GM21576 (cell line): Measurements from ENCODE around the gene SLC15A3.
A peak's percentile ranks its signal among the peaks of the same experiment; 100 is the strongest.

Experiments
- ATAC-seq: cut with Tn5 transposase; IDR thresholded peaks from one replicate; pipeline ENCODE4 v1.9.1; 2021; ENCODE audit warnings: mild to moderate bottlenecking, moderate library complexity; ENCODE audit not compliant: unreplicated experiment

Gene SLC15A3

DNA sequence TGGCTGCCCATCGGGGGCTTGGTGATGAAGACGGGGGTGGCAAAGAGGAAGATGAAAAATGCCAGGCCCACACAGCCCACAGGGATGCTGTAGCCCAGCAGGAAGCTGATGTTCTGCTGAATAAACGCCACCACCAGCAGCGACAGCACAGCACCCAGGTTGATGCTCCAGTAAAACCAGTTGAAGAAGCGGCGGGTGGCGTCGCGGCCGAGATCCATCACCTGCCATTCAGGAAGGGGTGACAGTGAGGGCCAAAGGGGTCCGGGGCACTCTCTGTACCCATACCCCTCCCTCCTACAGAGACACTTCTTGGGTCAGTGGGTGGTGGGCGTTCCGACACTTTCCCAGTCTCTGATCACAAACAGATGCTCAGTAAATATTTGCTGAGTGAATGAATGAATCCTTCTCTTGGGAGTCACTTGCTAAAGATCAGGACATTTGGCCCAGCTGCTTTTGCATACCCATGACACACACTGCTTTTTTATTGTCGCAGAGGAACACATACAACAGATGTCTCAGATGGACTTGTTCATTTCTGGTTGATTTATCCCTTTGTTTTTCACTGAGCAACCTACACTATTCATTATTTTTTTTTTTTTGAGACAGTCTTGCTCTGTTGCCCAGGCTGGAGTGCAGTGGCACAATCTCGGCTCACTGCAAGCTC, 5.2 kb downstream of the SLC15A3 start:
- no peak for ATAC-seq

DNA sequence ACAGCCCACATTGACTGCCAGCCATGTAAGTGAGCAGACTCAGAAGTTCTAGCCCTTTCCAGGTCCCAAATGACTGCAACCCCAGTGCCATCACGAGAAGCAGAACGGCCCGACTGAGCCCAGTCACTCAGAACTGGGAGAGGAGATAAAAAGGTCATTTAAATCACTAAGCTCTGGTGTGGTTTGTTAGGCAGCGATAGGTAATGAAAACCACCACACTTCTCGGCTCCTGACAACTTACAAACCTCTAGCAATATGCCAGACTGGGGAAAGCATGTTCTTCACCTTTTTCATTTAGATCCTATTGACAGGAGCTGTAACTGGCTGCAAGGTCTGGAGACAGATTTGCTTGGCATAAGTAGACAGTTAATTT, 6.7 kb downstream of the SLC15A3 start:
- no peak for ATAC-seq

DNA sequence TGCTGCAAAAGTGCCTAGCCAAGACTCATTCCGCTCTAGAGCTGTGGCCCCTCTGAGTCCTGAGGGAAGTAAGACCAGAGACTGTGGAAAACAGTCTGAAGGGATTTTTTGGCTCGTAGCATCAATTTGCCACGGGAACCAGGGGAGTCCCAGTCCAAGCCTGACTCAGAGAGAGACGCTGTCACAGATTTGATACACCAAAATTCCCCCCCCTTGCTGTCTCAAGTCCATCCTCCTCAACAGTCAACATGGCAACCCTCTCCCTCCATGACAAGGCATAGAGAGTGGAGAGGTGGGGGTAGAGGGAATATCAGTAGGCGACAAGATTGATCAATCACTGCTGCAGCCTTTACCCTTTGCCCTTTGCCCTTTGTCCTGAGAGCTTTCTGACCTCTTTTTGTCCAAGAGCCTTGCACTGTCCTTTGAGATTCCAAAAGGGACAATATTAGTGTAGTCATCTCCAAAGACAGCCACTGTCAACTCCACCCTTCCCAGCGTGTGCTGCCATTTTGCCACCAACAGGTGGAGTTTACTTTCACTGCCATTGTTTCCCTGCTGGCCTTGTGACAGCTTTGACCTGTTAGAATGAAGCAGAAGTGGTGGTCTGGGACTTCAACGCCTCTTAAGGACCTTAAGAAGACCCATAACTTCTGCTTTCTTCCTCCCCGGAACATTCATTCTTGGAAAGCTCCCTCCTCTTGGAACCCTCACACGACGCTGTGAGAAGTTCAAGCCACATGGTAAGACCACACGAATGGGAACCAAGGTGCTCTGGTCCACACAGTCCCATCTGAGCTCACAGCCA, 7.3 kb downstream of the SLC15A3 start:
- no peak for ATAC-seq

DNA sequence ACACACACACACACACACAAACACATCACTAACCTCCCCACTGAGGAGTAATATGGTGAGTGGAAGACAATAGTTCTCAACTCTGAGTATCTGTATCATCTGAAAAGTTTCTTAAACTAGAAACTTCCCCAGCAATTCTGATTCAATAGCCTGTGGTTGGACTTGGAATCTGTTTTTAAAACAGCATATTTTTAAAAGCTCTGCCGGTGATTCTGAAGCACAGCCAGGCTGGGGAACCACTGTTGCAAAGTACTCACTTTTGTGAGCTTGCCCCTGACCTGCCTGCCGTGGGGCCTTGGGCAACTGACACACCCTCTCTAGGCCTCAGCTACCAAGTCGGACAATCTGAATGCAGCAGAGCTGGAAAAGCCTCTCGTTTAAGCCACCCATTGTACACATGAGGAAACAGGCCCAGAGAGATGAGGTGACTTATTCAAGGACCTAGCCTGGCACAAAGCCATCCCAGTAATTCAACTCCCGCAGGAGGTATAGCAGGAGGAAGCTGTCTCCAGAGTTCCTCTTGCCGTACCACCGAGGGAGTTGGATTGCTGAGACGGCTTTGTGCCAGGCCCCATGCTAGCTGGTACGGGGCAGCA, 8.9 kb downstream of the SLC15A3 start:
- ATAC-seq = no peak

DNA sequence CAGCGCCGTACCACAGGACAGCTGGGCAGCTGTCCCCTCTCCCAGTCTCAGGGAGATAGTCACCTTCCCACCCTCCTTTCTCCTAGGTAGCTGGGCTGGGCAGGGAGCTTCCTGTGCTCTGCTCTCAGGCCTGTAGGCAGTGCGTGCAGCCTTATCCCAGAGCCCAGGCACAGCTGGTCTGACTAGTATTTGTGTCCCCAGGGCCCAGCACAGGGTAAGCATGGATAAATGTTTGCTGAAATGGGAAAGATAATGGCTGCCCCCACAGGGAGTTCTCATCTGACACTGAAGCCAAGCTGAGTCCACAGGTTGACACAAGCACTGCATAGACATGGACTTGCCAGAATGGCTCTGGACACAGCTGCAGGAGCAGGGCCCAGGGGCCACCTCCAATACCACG, 9.8 kb downstream of the SLC15A3 start:
- ATAC-seq = no peak

DNA sequence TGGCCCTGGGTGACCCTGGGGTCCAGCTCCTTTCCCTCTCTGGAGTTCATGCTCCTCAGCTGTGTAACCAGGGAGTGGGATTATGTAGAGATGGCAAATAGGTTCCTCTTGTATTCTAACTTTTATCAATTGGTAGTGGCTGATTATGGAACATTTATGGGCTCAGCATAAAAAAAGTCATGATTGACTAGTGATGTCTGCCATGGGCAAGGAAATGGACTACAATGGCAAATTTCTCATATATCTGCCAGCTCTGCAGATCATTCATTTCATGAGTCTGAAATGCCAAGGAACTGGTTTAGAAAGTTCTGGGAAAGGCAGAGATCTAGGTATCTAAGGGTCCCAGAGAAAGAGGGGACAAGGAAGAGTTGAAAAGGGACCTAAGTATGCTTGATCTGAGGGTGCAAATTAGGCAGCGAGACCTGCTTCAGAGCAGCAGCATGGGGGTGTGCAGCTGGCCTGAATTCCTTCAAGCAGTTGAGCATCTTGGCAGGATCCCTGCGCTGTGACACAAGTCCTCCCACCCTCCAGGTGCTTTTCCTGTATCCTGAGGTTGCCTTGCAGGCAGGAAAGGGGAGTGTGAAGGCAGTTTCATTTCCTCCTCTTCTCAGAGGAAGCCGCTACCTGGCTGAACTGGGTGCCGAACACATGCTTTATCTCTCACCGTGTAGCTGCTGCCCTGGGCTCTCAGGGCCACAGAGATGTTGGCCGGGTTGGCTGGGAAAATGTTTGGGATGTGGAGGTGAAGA, 10.4 kb downstream of the SLC15A3 start:
- no peak for ATAC-seq

DNA sequence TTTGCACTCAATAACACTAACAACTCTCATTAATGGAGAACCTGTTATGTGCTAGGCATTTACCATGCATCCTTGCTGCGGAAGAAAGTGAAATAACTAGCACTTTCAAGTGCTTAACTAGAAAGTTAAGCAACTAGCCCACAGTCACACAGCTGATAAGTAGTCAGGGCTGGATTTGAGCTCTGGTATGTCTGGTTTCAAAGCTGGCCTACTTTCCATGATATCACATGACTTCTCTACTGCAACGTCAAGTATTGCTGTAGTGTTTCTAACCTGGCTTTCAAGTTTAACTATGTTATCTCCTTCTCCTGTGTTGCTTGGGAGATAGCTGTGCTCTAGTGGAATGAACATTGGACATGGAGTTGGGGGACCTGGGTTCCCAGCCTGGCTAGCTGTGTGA, 12.1 kb downstream of the SLC15A3 start:
- no peak for ATAC-seq

DNA sequence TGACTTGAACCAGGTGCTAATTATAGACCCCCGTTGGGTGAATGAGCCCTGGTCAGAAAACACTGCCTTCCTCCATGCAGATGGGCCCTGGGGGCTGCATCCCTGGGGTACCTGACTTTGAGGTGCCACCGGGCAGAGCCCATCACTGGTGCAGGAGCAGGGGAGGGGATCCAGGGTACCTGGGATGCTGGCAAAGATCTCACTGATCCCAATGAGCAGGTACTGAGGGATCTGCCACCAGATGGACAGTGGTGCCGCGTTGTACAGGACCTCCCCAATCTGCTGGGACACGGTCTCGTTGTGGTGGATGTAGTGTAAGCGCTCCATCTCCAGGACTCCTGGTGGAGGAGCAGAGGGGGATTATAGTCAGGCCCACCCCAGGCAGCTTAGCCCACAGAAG, 12.7 kb downstream of the SLC15A3 start:
- no peak for ATAC-seq

DNA sequence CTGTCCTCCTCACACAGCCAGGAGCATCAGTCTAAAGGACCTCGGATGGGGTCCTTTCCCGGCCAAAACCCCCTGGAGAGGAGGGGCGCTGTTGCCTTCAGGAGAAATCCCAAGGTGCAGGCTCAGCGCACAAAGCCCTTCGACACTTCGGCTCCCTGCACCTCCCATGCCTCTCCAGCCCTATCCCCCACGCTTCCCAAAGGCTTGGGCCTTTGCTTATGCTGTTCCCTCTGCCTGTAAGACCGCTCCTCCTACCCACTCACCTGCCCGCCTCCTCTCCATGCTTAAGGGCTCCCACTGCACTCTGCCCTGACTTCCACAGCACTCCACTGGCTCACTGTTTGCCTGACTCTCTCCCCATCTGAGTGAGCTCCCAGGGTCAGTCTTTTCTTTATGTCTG, 13.5 kb downstream of the SLC15A3 start:
- ATAC-seq = no peak

DNA sequence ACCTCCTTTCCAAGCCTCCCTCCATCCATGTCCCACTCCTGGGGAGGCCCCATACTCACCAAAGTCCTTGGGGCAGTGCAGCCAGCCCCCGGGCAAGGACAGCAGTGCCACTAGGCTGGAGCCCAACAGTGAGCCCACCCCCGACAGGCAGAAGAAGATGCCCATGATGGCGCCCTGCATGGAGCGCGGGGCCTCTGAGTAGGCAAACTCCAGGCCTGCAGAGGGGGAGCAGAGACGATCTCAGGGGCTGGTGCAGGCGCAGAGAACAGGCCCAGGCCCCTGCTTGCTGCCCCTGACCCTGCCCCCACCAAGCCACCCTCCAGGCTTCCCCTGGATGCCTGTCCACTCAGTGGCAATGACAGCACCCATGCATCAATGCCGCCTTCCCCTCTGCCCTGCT, 14.2 kb downstream of the SLC15A3 start:
- ATAC-seq = no peak

DNA sequence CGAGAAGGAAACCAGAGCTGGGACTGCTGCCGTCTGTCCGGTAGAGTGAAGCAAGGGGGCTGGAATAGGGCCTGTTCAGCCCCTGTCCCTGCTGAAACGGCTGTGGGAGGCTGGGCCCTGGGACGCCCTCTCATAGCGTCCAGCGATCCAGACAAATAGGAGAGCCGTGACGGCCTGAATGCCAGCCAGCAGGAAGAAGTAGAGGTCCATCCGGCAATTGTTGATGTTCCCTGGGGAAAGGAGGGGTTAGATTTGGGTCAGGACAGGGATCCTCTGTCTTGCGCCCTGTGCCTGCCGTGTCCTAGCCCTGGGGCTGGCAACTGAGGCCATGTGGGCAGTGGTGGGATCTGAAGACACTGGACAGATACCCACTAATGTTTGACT, 14.8 kb downstream of the SLC15A3 start:
- no peak for ATAC-seq

DNA sequence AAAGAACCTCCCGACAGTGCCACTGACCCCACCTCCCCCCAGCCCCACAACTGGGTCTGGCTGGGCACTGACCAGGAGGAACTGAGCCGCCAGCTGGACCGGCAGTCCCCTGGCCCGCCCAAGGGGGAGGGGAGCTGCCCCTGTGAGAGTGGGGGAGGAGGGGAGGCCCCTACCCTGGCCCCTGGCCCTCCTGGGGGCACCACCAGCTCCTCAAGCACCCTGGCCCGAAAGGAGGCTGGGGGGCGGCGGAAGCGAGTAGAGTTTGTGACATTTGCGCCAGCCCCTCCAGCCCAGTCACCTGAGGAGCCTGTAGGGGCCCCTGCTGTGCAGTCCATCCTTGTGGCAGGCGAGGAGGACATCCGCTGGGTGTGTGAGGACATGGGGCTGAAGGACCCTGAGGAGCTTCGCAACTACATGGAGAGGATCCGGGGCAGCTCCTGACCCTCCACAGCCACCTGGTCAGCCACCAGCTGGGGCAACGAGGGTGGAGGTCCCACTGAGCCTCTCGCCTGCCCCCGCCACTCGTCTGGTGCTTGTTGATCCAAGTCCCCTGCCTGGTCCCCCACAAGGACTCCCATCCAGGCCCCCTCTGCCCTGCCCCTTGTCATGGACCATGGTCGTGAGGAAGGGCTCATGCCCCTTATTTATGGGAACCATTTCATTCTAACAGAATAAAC, 15.4 kb downstream of the SLC15A3 start:
- ATAC-seq = no peak

DNA sequence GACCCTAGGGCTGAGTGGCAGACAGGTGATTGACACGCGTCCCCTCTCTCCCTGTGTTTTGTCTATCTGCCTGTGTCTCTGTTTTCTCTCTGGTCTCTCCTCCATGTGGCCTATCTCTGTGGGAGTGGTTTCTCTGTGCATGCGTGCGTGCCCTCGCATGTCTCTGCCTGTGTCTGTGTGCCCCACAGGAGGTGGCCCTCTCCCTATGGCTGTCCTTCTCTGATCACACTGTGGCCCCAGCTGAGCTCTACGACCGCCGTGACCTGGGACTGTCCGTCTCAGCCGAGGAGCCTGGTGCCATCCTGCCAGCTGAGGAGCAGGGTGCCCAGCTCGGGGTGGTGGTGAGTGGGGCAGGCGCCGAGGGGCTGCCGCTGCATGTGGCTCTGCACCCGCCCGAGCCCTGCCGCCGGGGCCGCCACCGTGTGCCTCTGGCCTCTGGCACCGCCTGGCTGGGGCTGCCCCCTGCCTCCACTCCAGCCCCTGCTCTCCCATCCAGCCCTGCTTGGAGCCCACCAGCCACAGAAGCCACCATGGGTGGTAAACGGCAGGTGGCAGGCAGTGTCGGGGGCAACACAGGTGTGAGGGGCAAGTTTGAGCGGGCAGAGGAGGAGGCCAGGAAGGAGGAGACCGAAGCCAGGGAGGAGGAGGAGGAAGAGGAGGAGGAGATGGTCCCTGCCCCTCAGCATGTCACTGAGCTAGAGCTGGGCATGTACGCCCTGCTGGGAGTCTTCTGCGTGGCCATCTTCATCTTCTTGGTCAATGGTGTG, 16.1 kb downstream of the SLC15A3 start:
- no peak for ATAC-seq

DNA sequence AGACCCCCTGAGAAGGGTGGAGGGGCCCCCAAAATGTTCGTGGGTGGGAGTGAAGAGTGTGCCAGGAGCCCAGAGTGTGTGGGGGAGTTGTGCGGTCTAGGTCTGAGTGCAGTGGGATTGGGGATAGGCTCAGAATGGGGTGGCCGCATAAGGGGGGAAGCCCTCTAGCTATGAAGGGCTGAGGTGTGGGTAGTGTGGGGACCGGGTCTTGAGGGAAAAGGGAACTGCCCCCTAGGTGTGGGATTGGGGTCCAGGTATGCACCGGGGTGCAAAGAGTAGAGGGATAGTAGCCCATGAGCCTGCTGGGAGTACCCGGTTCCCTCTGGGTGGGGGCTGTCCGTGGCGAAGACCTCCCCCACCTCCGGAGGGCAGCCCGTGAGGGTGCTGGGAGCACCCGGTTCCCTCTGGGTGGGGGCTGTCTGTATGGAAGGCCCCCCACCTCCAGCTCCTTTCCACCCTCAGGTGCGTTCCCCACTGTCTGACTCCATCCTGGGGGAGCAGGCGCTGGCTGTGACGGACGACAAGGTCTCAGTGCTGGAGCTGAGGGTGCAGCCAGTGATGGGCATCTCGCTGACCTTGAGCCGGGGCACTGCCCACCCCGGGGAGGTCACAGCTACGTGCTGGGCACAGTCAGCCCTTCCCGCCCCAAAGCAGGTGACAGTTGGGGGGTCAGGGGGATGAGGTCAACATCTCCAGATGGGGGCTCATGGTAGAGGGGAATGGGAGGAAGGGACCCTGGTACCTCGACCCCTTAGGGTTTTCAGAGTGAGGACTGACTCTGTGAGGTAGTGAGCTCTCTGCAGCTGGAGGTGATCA, 17.0 kb downstream of the SLC15A3 start:
- ATAC-seq = no peak

DNA sequence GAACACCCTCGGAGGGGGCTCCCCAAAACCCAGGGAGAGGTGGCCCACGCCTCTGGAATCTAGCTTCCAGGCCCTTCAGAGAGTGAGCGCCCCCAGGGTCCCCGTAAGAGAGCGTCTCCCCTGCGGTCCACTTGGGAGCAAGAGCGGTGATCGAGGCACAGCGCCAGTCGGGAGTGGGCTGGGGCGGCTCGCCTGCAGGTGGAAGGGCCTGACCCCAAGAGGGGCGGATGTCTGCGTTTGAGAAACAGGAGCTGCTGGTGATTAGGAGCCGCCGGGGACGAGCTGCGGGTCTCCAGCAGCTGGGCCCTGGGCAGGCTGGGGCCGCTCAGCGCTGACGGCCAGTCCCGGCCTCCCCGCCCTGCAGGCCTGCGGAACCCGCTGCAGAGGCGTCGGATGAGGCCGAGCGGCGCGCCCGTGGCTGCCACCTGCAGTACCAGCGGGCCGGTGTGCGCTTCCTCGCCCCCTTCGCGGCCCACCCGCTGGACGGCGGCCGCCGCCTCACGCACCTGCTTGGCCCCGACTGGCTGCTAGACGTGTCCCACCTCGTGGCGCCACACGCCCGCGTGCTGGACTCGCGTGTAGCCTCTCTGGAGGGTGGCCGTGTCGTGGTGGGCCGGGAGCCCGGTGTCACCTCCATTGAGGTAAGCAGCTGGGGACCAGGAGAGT, 17.7 kb downstream of the SLC15A3 start:
- ATAC-seq = no peak

DNA sequence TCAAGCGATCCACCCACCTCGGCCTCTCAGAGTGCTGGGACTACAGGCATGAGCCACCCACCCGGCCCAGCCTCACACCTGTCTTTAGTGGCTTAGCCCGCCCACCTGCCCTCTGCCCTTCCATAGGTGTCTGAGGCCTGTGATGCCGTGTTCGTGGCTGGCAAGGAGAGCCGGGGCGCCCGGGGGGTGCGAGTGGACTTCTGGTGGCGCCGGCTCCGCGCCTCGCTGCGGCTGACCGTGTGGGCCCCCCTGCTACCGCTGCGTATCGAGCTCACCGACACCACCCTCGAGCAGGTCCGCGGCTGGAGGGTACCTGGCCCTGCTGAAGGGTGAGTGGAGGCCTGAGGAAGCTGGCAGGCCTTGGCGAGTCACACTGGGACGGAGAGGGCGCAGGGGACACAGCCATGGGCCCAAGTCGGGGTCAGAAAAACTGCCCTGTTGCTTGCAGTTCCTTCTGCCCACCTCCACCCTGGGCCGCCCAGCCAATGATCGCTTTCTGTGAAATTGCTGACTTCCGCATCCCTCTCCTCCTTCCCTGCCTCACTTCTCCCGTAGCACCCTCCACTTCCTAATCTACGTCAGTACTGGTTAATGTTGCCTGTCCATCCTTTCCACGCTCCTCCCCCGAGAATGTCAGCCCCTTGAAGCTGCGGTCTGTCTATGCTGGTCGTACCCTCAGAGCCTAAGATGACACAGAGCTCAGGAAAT, 18.4 kb downstream of the SLC15A3 start:
- ATAC-seq = no peak

DNA sequence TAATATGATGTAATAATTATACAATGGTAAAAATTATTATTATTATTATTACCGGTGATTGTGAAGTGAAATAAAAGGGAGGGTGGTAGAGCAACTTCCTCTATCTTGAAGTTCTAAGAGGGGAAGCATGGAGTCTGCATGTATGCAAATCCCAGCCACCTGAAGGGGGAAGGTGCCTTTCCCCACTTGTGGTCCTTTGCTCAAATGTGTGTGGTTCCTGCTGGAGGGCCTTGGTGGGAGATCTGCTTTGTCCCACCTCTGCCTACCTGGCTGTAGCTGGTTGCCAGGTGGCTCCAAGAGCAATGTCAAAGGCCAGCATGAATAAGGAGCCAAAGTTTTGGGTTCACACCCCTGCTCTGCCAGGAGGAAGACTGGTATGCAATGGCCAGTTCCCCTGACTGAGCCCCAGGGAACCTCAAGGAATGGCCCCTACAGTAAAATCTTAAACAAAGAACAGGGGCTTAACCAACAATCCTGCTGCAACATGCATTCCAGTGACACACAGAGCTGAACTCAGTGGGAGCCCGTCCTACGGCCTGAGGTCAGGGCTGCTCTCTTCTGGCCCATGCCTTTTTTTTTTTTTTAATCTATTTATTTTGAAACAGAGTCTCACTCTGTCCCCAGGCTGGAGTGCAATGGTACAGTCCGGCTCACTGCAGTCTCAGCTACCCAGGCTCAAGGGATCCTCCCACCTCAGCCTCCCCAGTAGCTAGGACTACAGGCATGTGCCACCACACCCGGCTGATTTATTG, 19.2 kb downstream of the SLC15A3 start:
- ATAC-seq = peak; percentile 50

DNA sequence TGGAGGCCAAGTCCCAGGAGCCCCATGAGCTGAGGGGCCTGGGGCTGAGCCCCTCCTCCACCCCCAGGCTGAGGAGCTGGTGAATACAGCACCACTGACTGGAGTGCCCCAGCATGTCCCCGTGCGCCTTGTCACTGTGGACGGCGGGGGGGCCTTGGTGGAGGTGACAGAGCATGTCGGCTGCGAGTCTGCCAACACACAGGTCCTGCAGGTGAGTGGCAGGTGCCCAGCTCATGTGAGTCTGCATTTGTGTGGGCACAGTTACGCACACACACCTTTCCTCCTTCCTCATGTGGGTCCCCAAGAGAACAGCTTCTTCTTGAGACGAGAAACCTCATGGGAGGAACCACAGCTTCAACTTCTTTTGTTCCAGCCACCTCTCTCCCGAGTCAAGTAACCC, 20.1 kb downstream of the SLC15A3 start:
- ATAC-seq = no peak
